Suprapubic skin (tissue), 4 donors: Measurements from ENCODE around the gene MRPL11. TPM values are rescaled to one million over a fixed set of nuclear protein-coding genes. Genes with fewer than 3 reads are reported as not detected.

ENCODE experiments used
- DNase-seq, 2 donors: peaks; one replicate each; pipeline ENCODE4 v3.0.0-alpha.2; 2019; ENCODE audit warnings: low spot score in 2 of 2
- H3K27ac ChIP-seq: fragments of 200-600 bp; sonication (generic); one replicate; pipeline ENCODE4 v1.5.1; 2019
- H3K27me3 ChIP-seq: fragments of 200-600 bp; sonication (generic); one replicate; pipeline ENCODE4 v1.5.1; 2019
- H3K36me3 ChIP-seq: fragments of 200-600 bp; sonication (generic); one replicate; pipeline ENCODE4 v1.5.1; 2019
- H3K4me1 ChIP-seq: fragments of 200-600 bp; sonication (generic); one replicate; pipeline ENCODE4 v1.5.1; 2019
- H3K4me3 ChIP-seq: fragments of 200-600 bp; sonication (generic); one replicate; pipeline ENCODE4 v1.5.1; 2019; ENCODE audit warnings: mild to moderate bottlenecking
- H3K9me3 ChIP-seq: fragments of 200-600 bp; sonication (generic); one replicate; pipeline ENCODE4 v1.5.1; 2019
- CTCF ChIP-seq, 2 donors: fragments of 200-600 bp in 1 of 2; fragments of 450-650 bp in 1 of 2; sonication (generic) in 1 of 2; IDR thresholded peaks; one replicate each; pipeline ENCODE4 v1.5.1; 2016 to 2019; ENCODE audit warnings: antibody characterized with exemption in 2 of 2, mild to moderate bottlenecking in 1 of 2, moderate library complexity in 1 of 2
- EP300 ChIP-seq: sonication (generic); formaldehyde crosslinking; IDR thresholded peaks from one replicate; pipeline ENCODE4 v1.6.1; 2017; ENCODE audit warnings: antibody characterized with exemption
- POLR2A ChIP-seq, 2 donors: fragments of 450-650 bp; IDR thresholded peaks; one replicate each; pipeline ENCODE4 v1.6.1; 2017; ENCODE audit warnings: antibody characterized with exemption in 2 of 2, mild to moderate bottlenecking in 2 of 2, moderate library complexity in 2 of 2
- POLR2AphosphoS5 ChIP-seq, 3 donors: sonication (generic); formaldehyde crosslinking; IDR thresholded peaks; one replicate each; pipeline ENCODE4 v1.6.1; 2017; ENCODE audit warnings: antibody characterized with exemption in 3 of 3
- WGBS: methylation state at CpG from one replicate; pipeline ENCODE4 v1.1.5; 2018; 5-methylcytosine and 5-hydroxymethylcytosine counted together
- total RNA-seq, 4 donors: library from RNA; depleted of rRNA; stranded (reverse); fragments of >200 nt; gene quantifications; one replicate each; pipeline ENCODE4 v1.1.0, GENCODE V29; 2016

MRPL11 gene
- total RNA-seq, 4 donors from 2014 or later: 22.0 to 42.0 (median 28.0) TPM

- no peak for DNase-seq
- peaks cover 18% of the 10 kb centered on the region for H3K36me3 ChIP-seq
- peaks cover 17% of the 10 kb centered on the region for H3K4me1 ChIP-seq
- H3K27ac ChIP-seq: peak overlapping the region; percentile 85
- peak overlapping the region; percentile 58 for H3K4me3 ChIP-seq
- TF ChIP-seq POLR2A (IDR thresholded peaks at IDR 0.05) (no peak), CTCF (IDR thresholded peaks at IDR 0.05) (peak; percentile 29 to 58), POLR2AphosphoS5 (IDR thresholded peaks at IDR 0.05) (no peak), EP300 (no peak)
- 59% methylated on average over 7 of the region's 8 CpGs for WGBS
- H3K27me3 ChIP-seq: no peaks in the 10 kb centered on the region
- H3K9me3 ChIP-seq: no peaks in the 10 kb centered on the region
These were observed 40.2 kb upstream of the MRPL11 start for GRCh38 chr11:66478729-66479393.

- Histone ChIP-seq H3K4me1 (peaks cover 21% of the 10 kb centered on the region), H3K27me3 (no peaks in the 10 kb centered on the region), H3K27ac (no peak overlapping the region), H3K4me3 (no peak overlapping the region), H3K9me3 (no peaks in the 10 kb centered on the region), H3K36me3 (peaks cover 32% of the 10 kb centered on the region)
- DNase-seq: no peak
- no peak for TF ChIP-seq EP300
- no peak for TF ChIP-seq POLR2AphosphoS5 (IDR thresholded peaks at IDR 0.05)
- TF ChIP-seq POLR2A (IDR thresholded peaks at IDR 0.05): no peak
- no peak for TF ChIP-seq CTCF (IDR thresholded peaks at IDR 0.05)
- 83% methylated on average over 8 of the region's 11 CpGs for WGBS
These were observed 38.9 kb upstream of the MRPL11 start for GRCh38 chr11:66477263-66478201.

- no peak overlapping the region for H3K4me3 ChIP-seq
- no peak for TF ChIP-seq EP300
- TF ChIP-seq POLR2AphosphoS5 (IDR thresholded peaks at IDR 0.05): no peak
- no peak for TF ChIP-seq POLR2A (IDR thresholded peaks at IDR 0.05)
- no peak for TF ChIP-seq CTCF (IDR thresholded peaks at IDR 0.05)
- peaks cover 38% of the 10 kb centered on the region for H3K36me3 ChIP-seq
- 73% methylated on average over 9 of the region's 9 CpGs for WGBS
- H3K27me3 ChIP-seq: no peaks in the 10 kb centered on the region
- no peak for DNase-seq
- H3K27ac ChIP-seq: no peak overlapping the region
- peaks cover 21% of the 10 kb centered on the region for H3K4me1 ChIP-seq
- H3K9me3 ChIP-seq: no peaks in the 10 kb centered on the region
These were observed 38.2 kb upstream of the MRPL11 start for GRCh38 chr11:66476841-66477251.

- Histone ChIP-seq H3K27ac (no peak overlapping the region), H3K4me3 (no peak overlapping the region), H3K4me1 (peaks cover 21% of the 10 kb centered on the region), H3K27me3 (no peaks in the 10 kb centered on the region), H3K36me3 (peaks cover 42% of the 10 kb centered on the region), H3K9me3 (no peaks in the 10 kb centered on the region)
- DNase-seq: no peak
- TF ChIP-seq POLR2A (IDR thresholded peaks at IDR 0.05) (no peak), EP300 (no peak), CTCF (IDR thresholded peaks at IDR 0.05) (no peak), POLR2AphosphoS5 (IDR thresholded peaks at IDR 0.05) (no peak)
- 84% methylated on average over 9 of the region's 10 CpGs for WGBS
These were observed 37.7 kb upstream of the MRPL11 start for GRCh38 chr11:66476173-66476840.
